HG03196 (cell line): ENCODE results near the gene PWWP2B.
"Not testable (repeated sequence)": the region's sequence is repeated elsewhere in the genome, so short reads cannot be mapped to it uniquely, and the experiment has no call there.

Experiments
- ATAC-seq: cut with Tn5 transposase; IDR thresholded peaks from one replicate; pipeline ENCODE4 v1.9.1; 2021; ENCODE audit not compliant: unreplicated experiment

Gene PWWP2B

GRCh38 chr10:132429281-132430230, 32.6 kb downstream of the PWWP2B start:
- no peak for ATAC-seq

GRCh38 chr10:132430231-132430743, 33.3 kb downstream of the PWWP2B start:
- ATAC-seq = no peak

- ATAC-seq = no peak
Measured at GRCh38 chr10:132430861-132431271, 33.9 kb downstream of the PWWP2B start.

GRCh38 chr10:132431537-132432175, 34.7 kb downstream of the PWWP2B start:
- ATAC-seq = no peak

GRCh38 chr10:132432176-132432540, 35.2 kb downstream of the PWWP2B start:
- no peak for ATAC-seq

- no peak for ATAC-seq
Measured at GRCh38 chr10:132433671-132434340, 36.8 kb downstream of the PWWP2B start.

GRCh38 chr10:132434405-132435005, 37.5 kb downstream of the PWWP2B start:
- no peak for ATAC-seq

- not testable (repeated sequence) for ATAC-seq
Measured at GRCh38 chr10:132435320-132435719, 38.3 kb downstream of the PWWP2B start.

GRCh38 chr10:132436096-132436495, 39.1 kb downstream of the PWWP2B start:
- ATAC-seq = not testable (repeated sequence)

- no peak for ATAC-seq
Measured at GRCh38 chr10:132436861-132437410, 39.9 kb downstream of the PWWP2B start.

- ATAC-seq = no peak
Measured at GRCh38 chr10:132437541-132437950, 40.5 kb downstream of the PWWP2B start.

- ATAC-seq = no peak
Measured at GRCh38 chr10:132438091-132439024, 41.4 kb downstream of the PWWP2B start.

- ATAC-seq = no peak
Measured at GRCh38 chr10:132439025-132439388, 42.0 kb downstream of the PWWP2B start.

- ATAC-seq = no peak
Measured at GRCh38 chr10:132439424-132440163, 42.6 kb downstream of the PWWP2B start.

GRCh38 chr10:132440791-132441565, 44.0 kb downstream of the PWWP2B start:
- no peak for ATAC-seq

GRCh38 chr10:132441818-132442524, 45.0 kb downstream of the PWWP2B start:
- no peak for ATAC-seq

- ATAC-seq = no peak
Measured at GRCh38 chr10:132442636-132443035, 45.6 kb downstream of the PWWP2B start.

GRCh38 chr10:132443605-132443982, 46.6 kb downstream of the PWWP2B start:
- ATAC-seq = no peak
